HG03175 (cell line): Measurements from ENCODE around the gene FOXN1.
"Not testable (repeated sequence)": the region's sequence is repeated elsewhere in the genome, so short reads cannot be mapped to it uniquely, and the experiment has no call there.

Experiments used
- ATAC-seq: cut with Tn5 transposase; IDR thresholded peaks from one replicate; pipeline ENCODE4 v1.9.1; 2021; ENCODE audit warnings: mild to moderate bottlenecking, moderate library complexity; ENCODE audit not compliant: unreplicated experiment

The FOXN1 gene

GRCh38 chr17:28522281-28522680, 16.1 kb downstream of the FOXN1 start:
- not testable (repeated sequence) for ATAC-seq

GRCh38 chr17:28523186-28523585, 17.0 kb downstream of the FOXN1 start:
- no peak for ATAC-seq

- ATAC-seq, result no peak
These were observed 17.7 kb downstream of the FOXN1 start for GRCh38 chr17:28523876-28524275.

- ATAC-seq, result no peak
These were observed 18.6 kb downstream of the FOXN1 start for GRCh38 chr17:28524476-28525424.

- no peak for ATAC-seq
These were observed 20.2 kb downstream of the FOXN1 start for GRCh38 chr17:28526381-28526780.

- ATAC-seq, result no peak
These were observed 21.1 kb downstream of the FOXN1 start for GRCh38 chr17:28527181-28527681.

- ATAC-seq, result no peak
These were observed 21.7 kb downstream of the FOXN1 start for GRCh38 chr17:28527859-28528258.

GRCh38 chr17:28528327-28529012, 22.3 kb downstream of the FOXN1 start:
- no peak for ATAC-seq

- no peak for ATAC-seq
These were observed 22.9 kb downstream of the FOXN1 start for GRCh38 chr17:28529013-28529400.

- ATAC-seq, result no peak
These were observed 24.1 kb downstream of the FOXN1 start for GRCh38 chr17:28530250-28530649.

GRCh38 chr17:28530926-28531325, 24.8 kb downstream of the FOXN1 start:
- no peak for ATAC-seq

GRCh38 chr17:28532050-28532960, 26.2 kb downstream of the FOXN1 start:
- ATAC-seq, result no peak

GRCh38 chr17:28533091-28533807, 27.1 kb downstream of the FOXN1 start:
- no peak for ATAC-seq

GRCh38 chr17:28534740-28535375, 28.7 kb downstream of the FOXN1 start:
- ATAC-seq, result no peak

- no peak for ATAC-seq
These were observed 30.5 kb downstream of the FOXN1 start for GRCh38 chr17:28536532-28537218.

GRCh38 chr17:28537219-28537610, 31.1 kb downstream of the FOXN1 start:
- ATAC-seq, result no peak

- ATAC-seq, result no peak
These were observed 32.2 kb downstream of the FOXN1 start for GRCh38 chr17:28538296-28538895.

- ATAC-seq, result no peak
These were observed 34.1 kb downstream of the FOXN1 start for GRCh38 chr17:28540231-28540630.

GRCh38 chr17:28541439-28541838, 35.3 kb downstream of the FOXN1 start:
- no peak for ATAC-seq
